Vagina (tissue), 2 donors: Measurements from ENCODE around the gene CTSE.

Experiments used
- CTCF ChIP-seq, 3 experiments: fragments of 450-650 bp in 2 of 3; fragments of 200-600 bp in 1 of 3; sonication (generic) in 1 of 3; IDR thresholded peaks; one replicate each; pipeline ENCODE4 v1.5.1; 2017 to 2019; ENCODE audit warnings: antibody characterized with exemption in 3 of 3, mild to moderate bottlenecking in 2 of 3, moderate library complexity in 2 of 3
- POLR2A ChIP-seq, 2 donors: fragments of 450-650 bp; IDR thresholded peaks; one replicate each; pipeline ENCODE4 v1.6.1; 2017; ENCODE audit warnings: antibody characterized with exemption in 2 of 2, mild to moderate bottlenecking in 2 of 2, moderate library complexity in 2 of 2
- POLR2AphosphoS5 ChIP-seq, 2 donors: sonication (generic); formaldehyde crosslinking; IDR thresholded peaks; one replicate each; pipeline ENCODE4 v1.9.0; 2017; ENCODE audit warnings: antibody characterized with exemption in 2 of 2, mild to moderate bottlenecking in 2 of 2, low read depth in 1 of 2; ENCODE audit not compliant: insufficient read depth in 1 of 2

- no peak for TF ChIP-seq POLR2A (IDR thresholded peaks at IDR 0.05)
- TF ChIP-seq CTCF (IDR thresholded peaks at IDR 0.05): no peak
- no peak for TF ChIP-seq POLR2AphosphoS5 (IDR thresholded peaks at IDR 0.05; ENCODE audit: insufficient read depth in 1 of 2, low read depth in 1 of 2)
These were observed 51.6 kb downstream of the CTSE start for GRCh38 chr1:205972081-205972480.
